Omental fat pad (tissue), 4 donors: Measurements from ENCODE around the gene AP5M1. TPM values are rescaled to one million over a fixed set of nuclear protein-coding genes. Genes with fewer than 3 reads are reported as not detected.

Experiments used
- ATAC-seq: fragments of 150-250 bp; one replicate; pipeline ENCODE4 v1.9.1; 2016; ENCODE audit warnings: mild to moderate bottlenecking, moderate library complexity; ENCODE audit not compliant: low FRiP score
- DNase-seq: peaks from one replicate; pipeline ENCODE4 v3.0.0-alpha.2; 2019; ENCODE audit warnings: low spot score
- CTCF ChIP-seq, 3 donors: fragments of 450-650 bp; IDR thresholded peaks; one replicate each; pipeline ENCODE4 v1.5.1; 2016 to 2017; ENCODE audit warnings: antibody characterized with exemption in 3 of 3, mild to moderate bottlenecking in 3 of 3, moderate library complexity in 2 of 3
- total RNA-seq, 4 donors: library from RNA; depleted of rRNA; stranded (reverse); fragments of >200 nt; gene quantifications; one replicate each; pipeline ENCODE4 v1.1.0, GENCODE V29; 2016

Gene AP5M1
- total RNA-seq, 4 donors from 2014 or later, result 15.3 to 25.7 (median 22.2) TPM

GRCh38 chr14:57291692-57292647 lies 23.2 kb downstream of the AP5M1 start:
- DNase-seq, result no peak
- TF ChIP-seq CTCF (IDR thresholded peaks at IDR 0.05), result no peak
- ATAC-seq, result no peak

- TF ChIP-seq CTCF (IDR thresholded peaks at IDR 0.05), result no peak
- DNase-seq (no peak), ATAC-seq (no peak)
These were observed 25.4 kb downstream of the AP5M1 start for GRCh38 chr14:57293866-57294837.

GRCh38 chr14:57295239-57295638 lies 26.5 kb downstream of the AP5M1 start:
- ATAC-seq, result no peak
- no peak for DNase-seq
- no peak for TF ChIP-seq CTCF (IDR thresholded peaks at IDR 0.05)

GRCh38 chr14:57297852-57298251 lies 29.1 kb downstream of the AP5M1 start:
- ATAC-seq, result no peak

GRCh38 chr14:57299511-57299910 lies 30.7 kb downstream of the AP5M1 start:
- TF ChIP-seq CTCF (IDR thresholded peaks at IDR 0.05), result no peak
- ATAC-seq, result no peak
- no peak for DNase-seq

More at GRCh38 chr14:57297852-57298251, 29.1 kb downstream of the AP5M1 start:
- no peak for TF ChIP-seq CTCF (IDR thresholded peaks at IDR 0.05)
- DNase-seq, result no peak

- TF ChIP-seq CTCF (IDR thresholded peaks at IDR 0.05), result no peak
- ATAC-seq (no peak), DNase-seq (no peak)
These were observed 34.1 kb downstream of the AP5M1 start for GRCh38 chr14:57302883-57303282.
